Stimulated activated CD8-positive, alpha-beta memory T cell treated with anti-CD3 and anti-CD28 coated beads, Interleukin-12 subunit alpha, Interleukin-12 subunit beta, amount 100 ng/mL, for 24 hours (primary cell): ENCODE data around the gene AOC2.

ENCODE experiments used
- DNase-seq: peaks from one replicate; pipeline ENCODE4 v3.0.0-alpha.2; 2020; ENCODE audit errors: extremely low read depth

The AOC2 gene, protein sequence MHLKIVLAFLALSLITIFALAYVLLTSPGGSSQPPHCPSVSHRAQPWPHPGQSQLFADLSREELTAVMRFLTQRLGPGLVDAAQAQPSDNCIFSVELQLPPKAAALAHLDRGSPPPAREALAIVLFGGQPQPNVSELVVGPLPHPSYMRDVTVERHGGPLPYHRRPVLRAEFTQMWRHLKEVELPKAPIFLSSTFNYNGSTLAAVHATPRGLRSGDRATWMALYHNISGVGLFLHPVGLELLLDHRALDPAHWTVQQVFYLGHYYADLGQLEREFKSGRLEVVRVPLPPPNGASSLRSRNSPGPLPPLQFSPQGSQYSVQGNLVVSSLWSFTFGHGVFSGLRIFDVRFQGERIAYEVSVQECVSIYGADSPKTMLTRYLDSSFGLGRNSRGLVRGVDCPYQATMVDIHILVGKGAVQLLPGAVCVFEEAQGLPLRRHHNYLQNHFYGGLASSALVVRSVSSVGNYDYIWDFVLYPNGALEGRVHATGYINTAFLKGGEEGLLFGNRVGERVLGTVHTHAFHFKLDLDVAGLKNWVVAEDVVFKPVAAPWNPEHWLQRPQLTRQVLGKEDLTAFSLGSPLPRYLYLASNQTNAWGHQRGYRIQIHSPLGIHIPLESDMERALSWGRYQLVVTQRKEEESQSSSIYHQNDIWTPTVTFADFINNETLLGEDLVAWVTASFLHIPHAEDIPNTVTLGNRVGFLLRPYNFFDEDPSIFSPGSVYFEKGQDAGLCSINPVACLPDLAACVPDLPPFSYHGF

DNA sequence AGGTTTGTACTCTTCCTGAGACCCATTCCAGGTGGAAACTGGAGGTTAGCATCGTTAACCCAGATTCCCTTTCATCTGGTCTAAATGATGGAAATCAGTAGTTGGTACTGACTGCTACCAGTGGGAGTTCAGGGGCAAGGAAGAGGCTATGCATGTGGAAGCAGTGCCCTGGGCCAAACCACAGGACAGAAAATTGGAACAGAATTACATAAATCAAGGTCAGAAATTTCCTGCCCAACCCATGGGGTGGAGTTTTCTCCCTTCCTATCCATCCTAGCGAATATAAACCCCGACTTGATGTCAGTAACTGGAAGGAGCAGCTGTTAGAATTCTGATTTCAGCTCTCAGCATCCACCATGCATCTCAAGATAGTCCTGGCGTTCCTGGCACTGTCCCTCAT is at the start of gene AOC2:
AOC2 (plus strand) TSS at position 310 of the 400 bp plus-strand sequence; CDS start at position 357, 47 bp downstream.
- DNase-seq = no peak

DNA sequence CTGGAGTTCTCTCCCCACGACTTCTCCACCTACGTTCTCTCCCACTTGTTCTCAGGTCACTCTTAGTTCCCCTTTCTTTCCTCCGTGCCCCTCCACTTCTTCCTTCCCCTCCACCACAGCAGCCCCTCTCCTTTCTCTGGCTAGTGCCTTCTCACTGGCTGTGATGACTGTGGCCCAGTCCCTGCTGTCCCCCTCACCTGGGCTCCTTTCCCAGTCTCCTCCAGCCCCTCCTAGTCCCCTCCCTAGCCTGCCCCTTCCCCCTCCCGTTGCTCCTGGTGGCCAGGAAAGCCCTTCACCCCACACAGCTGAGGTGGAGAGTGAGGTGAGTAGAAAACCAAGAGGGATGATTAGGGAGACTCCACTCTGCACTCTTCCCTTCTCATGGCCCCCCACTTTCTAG is 49.3 kb upstream of the AOC2 start:
- no peak for DNase-seq

DNA sequence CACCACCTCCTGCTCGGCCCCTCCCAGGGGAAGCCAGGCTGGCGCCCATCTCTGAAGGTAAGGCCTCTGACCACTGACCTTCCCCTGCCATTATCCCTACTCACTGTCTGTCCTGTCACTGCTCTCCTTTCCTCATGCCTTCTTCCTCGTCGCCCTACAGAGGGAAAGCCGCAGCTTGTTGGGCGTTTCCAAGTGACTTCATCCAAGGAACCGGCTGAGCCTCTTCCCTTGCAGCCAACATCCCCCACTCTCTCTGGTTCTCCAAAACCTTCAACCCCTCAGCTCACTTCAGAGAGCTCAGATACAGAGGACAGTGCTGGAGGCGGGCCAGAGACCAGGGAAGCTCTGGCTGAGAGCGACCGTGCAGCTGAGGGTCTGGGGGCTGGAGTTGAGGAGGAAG is 48.9 kb upstream of the AOC2 start:
- DNase-seq = no peak

DNA sequence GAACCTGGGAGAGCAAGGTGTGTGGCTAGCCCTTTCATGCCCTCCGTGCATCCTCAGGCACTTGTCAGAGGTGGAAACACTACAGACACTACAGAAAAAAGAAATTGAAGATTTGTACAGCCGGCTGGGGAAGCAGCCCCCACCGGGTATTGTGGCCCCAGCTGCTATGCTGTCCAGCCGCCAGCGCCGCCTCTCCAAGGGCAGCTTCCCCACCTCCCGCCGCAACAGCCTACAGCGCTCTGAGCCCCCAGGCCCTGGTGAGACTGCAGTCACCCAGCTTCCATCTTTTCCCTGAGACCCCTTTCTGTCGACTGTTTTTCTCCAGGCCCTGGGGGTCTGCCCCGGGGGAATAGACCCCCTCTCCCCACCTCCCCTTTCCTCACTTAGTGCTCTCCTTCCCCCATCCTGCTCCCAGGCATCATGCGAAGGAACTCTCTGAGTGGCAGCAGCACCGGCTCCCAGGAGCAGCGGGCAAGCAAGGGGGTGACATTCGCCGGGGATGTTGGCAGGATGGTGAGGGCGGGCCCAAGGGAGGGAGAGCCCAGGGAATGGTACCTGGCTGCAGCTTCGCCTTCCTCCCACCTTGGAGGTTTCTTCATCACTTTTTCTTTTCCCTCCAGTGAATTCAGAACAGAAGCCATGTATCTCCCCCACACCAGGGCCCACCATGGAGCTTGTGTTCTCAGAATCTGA is 48.2 kb upstream of the AOC2 start:
- DNase-seq = no peak

DNA sequence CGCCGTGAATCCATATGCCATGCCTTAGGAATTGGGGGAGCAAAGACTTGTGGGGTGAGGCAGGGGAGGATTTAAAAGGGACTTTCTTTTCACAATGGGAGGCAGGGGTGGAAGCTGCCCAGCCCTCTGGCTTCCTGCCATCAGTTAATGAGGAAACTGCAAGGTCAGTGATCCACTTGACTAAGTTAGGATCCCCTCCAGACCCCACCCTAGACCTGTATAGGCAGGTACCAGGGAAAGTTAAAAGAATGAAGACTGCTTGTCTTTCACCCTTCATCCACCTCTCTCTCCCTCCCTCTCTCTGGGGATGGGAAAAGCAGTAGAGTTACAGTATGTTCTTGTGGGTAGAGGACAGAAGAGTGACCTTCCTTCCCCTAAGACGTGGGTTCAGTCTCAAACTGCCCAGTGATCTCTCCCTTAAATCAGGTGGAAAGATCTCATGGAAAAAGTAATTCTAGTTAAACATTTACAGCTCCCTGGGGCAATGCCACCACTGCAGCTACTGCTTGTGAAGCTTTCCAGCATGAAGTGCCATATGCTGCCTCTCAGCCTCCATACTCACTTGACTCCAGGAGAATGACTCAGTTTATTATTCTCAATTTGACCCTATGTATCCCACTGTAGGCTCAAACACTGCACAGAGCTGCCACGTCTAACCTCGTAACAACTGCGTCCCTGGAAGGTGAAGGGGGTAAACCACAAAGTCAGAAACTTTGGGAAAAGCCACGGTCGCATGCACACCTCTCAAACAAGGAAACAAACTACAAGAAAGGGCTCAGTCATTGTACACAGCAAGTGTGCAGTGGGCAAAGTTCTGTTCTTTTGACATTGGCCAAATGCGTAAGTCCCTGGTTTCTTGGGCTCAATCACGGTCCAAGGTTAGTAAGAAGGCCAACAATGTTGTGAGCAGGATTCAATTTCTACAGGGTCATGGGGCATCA is 47.0 kb upstream of the AOC2 start:
- no peak for DNase-seq

DNA sequence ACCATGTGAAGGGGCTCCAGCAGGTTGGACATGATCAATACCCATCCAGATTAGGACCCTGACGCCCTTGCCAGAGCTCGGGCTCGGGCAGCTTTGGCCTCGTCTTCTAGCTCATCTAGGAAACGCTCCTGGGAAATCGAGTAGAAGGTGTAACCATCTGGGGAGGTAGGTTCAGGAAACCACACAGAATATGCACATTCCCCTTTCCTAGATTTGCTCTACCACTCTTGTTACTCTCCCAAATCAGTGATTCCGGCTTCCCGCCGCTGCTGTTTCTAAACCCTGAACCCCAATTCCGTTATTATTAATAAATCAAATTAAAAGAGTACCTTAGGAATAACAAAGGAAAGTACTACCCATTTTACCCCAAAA is 46.4 kb upstream of the AOC2 start:
- no peak for DNase-seq

DNA sequence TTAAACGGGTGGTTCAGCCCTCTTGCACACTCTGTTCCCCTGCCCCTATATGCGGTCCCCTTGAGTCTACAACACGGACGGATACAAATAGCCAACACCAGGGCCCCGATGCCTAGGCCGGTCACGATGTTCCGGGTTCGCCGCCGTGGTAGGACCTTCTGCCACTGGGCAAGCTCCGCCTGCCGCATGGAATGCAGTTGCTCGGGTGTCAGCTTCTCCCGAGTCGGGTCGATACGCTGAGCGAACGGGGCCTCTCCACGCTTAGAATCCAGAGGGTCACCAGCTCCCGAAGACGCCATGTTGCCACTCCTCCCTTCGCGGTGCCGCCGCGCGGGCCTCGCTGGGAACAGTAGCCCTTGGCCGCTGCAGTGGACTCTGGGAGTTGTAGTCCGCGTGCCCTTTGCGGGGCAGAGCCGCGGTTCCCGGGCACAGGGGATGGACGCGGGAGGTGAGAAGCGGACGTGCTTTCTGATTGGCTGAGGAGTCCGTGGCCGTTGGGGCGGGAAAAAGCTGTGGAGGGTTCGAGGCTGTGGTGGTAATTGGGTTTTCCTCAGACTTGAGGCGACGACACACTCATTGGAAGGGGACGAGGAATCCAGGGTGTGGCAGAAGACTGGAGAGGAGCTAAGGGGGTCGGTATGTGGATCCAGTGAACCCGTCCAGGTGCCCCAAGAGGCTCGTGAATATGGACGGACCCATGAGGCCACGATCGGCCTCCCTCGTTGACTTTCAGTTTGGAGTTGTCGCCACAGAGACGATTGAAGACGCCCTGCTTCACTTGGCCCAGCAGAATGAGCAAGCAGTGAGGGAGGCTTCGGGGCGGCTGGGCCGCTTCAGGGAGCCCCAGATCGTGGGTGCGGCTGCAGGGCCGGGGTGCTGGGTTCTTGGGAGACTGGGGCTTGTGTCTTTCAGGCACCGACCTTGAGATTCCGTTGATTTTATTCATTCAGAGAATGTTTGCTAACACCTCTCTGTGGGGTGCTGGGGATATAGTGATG is 45.7 kb upstream of the AOC2 start, which contains the start of the genes CNTD1 and COA3:
CNTD1 (plus strand) TSS at position 479 of the 998 bp plus-strand sequence; CDS start at position 686, 207 bp downstream.
COA3 (minus strand) TSS at position 322 of the 998 bp plus-strand sequence; CDS start at position 299, 23 bp downstream.
- DNase-seq = peak; percentile 58

DNA sequence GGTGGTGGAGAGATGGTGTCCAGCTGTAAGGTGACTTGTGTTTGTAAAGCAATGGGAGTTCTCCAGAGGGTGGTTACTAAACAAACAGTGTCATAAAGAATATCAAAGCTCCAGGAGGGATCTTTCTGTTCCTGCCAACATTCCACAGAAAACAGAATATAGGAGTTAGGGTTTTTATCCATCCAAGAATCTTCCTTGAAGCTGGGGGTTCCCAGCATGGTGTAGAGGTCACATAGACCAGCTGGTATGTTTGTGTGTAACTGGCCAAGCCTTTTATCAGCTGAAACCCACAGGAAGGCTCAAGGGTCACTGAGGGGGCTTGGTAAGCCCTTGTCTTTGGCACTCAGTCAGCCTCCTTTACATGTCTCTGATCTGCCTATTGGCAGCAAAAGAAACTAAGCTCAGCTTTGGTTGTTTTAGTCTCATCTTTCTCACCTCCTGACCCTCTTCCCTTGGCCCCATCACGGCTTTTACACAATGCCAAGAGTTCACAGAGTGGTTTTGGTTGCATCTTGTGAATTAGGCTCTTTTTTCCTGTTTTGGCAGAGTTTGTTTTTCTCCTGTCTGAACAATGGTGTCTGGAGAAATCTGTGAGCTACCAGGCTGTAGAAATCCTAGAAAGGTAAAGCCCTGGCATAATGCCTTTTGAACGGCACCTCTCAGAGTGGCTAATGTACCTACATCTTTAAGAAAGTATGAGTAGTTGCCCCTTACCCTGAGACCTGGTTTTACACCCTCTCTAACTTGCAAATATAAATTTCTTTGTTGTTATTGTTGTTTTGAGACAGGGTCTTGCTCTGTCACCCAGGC is 41.1 kb upstream of the AOC2 start:
- no peak for DNase-seq

DNA sequence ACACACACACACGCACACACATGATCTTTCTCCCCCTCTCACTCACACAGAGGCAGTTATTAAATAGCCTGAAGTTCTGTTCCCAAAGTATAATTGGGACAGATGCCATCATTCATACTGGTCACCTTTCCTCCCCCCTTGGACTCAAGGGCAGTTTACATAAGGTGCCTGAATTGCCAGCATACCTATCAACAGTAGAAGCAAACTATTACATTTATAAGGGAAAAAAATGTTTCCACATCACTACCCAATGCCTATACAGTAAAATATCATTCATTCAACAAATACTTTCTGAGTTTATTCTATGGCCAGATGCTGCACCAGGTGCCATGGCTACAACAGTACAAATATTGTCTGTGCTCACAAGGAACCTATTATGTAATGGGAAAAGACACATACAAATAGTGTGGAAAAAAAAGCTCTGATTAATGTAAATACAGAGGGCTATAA is 39.4 kb upstream of the AOC2 start:
- no peak for DNase-seq

DNA sequence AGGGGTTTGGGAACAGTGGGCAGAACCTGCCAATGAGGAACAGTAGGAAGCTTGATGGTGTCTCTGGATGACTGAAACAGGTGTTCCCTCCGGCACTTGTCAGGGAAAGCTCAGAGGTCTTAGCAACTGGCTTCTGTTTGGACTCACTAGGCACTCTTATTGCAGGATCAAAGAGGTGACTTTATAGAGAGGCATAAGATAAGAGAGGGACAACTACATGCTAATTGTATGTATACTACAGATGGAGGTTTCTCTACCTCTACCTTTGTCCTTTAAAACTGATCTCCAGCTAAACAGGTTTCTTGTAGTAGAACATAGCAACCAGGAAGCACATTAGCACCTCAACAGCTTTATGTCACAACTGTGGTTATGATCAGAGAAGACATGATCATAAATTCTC is 38.1 kb upstream of the AOC2 start:
- DNase-seq = no peak

DNA sequence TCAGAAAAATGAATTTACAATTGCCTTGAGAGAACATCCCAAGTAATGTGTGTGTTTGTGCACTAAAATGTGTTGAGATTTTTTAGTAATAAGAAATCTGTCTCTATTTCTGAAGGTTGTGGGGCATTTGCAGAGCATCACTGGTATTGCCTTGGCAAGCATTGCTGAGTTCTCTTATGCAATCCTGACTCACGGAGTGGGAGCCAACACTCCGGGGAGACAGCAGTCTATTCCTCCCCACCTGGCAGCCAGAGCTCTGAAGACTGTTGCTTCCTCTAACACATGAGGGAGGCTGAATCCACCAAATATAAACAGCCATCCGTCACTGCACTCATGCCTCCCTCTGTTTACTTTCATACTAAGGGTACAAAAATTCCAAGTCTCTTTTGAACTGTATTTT is 35.1 kb upstream of the AOC2 start:
- no peak for DNase-seq

DNA sequence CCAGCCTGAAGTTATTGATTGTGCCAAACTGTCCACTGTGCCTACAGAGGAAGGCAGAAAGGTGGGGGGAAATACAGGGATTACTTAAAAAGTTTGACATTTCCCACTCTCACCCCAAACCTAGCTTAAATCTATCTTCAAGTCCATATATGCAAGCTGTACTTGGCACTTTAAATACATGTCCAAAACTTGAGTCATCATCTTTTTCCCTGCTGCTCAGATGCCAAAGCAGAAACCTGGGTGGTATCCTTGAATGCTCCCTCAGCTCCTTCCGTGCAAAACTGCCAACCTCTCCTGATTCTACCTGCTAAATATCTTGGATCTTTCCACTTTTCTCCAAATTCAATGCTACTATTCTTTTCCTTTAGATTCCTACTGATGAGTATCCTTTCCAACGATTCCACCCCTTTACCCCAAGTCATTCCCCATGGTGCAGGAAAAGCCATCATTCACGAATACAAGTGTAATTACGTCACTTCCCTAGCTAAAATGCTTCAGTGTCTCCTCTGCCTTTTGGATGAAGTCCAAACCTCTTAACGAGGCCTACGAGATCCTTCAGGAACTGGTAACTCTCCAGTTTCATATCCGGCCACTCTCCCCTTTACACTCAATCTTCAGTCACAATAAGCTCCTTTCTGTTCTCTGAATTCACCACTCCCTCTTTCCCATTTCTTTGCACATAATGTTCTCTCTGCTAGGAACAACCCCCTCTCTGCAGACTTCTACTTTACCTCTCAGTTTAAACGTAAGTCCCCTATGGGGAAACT is 29.6 kb upstream of the AOC2 start:
- no peak for DNase-seq

DNA sequence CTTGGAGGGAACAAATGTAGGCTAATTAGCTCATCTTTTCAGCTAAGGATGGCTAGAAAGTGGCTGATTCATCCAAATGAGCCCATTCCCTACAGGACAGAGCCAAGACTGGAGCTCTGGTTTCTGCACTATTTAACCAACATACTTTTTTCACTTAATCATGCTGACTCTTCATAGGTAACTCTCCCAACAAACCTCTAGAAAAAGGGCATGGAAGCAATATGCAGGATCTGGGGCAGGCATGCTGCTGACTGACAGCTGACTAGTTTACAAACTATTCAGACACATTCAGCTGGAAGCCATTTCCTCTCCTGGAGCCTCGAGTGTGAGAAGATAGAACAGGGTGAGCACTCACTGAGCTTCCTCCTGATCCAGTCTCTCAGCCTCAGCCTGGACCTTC is 26.5 kb upstream of the AOC2 start:
- no peak for DNase-seq

DNA sequence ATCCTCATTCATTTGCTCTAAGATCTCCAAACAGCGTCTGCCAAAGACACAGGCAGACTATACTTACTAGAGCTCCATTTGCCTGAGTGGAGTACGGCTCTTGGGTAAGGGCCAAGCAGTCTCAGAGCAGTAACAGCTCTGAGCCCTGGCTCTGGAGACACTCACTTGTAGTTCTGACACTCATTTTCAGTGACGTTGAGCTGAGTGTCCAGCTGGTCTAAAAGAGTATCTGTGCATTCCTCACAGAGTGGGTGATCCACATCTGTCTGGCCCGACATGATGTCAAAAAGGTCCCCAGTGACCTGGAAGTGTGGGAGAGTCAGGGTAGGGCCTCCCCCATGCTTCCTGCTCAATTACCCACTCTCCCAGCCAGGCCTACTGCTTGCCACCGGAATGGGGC is 26.0 kb upstream of the AOC2 start:
- no peak for DNase-seq

DNA sequence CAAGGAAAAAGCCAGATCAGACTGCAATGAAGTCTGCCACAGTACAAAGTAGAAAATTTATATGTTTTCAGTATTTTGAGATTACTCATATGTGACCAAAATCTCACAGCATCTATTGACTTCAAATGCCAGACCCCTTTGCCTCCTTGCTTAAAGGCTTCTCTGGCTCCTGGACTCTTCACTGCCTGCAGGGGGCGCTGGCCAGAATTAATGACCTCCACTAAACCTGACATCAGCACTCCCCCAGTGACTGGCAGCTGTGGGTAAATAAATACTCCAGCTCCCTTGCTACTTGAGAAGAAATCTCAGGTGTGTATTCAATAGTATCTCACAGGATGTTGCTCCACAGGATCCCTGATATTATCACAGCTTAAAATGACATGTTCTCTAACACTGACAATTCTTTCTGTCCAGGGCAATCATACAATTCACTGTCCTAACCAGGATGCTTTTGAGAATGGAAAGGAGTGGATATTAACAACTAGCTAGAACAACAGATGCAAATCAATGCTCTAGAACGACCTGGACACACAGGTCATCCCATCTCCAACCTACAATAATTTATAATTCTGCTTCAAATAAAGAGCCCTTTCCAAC is 24.3 kb upstream of the AOC2 start:
- peak; percentile 32 for DNase-seq

DNA sequence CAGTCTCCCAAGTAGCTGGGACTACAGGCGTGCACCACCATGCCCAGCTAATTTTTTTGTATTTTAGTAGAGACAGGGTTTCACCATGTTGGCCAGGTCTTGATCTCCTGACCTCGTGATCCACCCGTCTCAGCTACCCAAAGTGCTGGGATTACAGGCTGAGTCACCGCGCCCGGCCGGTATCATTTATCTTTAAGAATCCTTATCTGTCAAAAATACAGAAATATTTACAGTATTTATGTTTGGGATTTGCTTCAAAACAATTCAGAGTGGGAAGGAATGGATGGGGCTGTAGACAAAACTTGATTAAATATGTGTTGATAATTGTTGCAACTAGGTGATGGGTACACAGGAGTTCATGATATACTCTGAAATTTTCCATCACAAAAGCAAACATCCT is 23.2 kb upstream of the AOC2 start:
- no peak for DNase-seq

DNA sequence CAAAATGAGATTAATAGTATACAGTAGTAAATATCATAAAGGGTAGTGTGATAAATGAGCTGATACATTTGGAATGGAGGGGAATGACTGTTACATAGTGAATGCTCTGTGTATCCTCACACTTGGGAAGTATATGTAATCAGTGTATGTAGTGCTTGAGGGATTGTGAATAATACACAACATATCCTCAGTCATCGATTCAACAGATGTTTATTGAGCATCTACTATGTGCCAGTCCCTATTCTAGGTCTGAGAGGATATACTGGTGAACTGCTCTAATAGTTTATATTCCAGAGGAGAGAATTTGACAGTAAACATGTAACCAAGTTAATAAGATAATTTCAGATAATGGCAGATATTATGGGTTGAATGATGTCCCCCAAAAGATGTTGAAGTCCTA is 16.9 kb upstream of the AOC2 start:
- DNase-seq = no peak

DNA sequence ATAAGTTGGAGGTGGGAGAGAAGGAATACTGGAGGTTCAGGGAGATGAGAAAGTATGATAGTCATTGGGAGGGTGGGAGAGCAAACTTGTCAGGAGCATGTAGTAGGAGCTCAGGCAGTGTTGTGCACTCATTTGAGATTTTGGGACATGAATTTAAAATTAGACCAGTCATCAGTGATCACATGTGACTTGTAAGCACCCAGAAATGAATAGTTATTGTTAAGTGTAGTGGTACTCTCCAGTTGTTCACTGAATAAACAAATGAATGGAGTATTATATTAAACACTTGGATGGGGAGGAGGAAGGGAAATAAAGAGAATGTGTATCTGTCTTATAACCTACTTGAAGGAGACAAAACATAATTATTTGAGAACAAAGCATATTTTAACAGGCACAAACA is 13.4 kb upstream of the AOC2 start:
- no peak for DNase-seq
